SU-DHL-6 (cell line): ENCODE data around the gene MRPS5.

Experiments
- EZH2phosphoT487 ChIP-seq: fragments of 200-600 bp; sonication (generic), shearing (Covaris generic); conservative IDR thresholded peaks from 2 replicates; pipeline ENCODE4 v1.6.1; 2018; ENCODE audit warnings: mild to moderate bottlenecking, antibody characterized with exemption, low read length, moderate library complexity, mixed read lengths
- TF ChIP-seq, protein P1 (sequence below): fragments of 200-600 bp; sonication (generic); IDR thresholded peaks from one replicate; pipeline ENCODE4 v1.5.1; 2017; ENCODE audit warnings: antibody characterized with exemption, mild to moderate bottlenecking, low read length, moderate library complexity; ENCODE audit not compliant: insufficient read depth, poor library complexity, severe bottlenecking

GRCh38 chr2:95044601-95045000 lies 77.0 kb downstream of the MRPS5 start:
- TF ChIP-seq EZH2phosphoT487, result no peak
- TF ChIP-seq, protein P1, sequence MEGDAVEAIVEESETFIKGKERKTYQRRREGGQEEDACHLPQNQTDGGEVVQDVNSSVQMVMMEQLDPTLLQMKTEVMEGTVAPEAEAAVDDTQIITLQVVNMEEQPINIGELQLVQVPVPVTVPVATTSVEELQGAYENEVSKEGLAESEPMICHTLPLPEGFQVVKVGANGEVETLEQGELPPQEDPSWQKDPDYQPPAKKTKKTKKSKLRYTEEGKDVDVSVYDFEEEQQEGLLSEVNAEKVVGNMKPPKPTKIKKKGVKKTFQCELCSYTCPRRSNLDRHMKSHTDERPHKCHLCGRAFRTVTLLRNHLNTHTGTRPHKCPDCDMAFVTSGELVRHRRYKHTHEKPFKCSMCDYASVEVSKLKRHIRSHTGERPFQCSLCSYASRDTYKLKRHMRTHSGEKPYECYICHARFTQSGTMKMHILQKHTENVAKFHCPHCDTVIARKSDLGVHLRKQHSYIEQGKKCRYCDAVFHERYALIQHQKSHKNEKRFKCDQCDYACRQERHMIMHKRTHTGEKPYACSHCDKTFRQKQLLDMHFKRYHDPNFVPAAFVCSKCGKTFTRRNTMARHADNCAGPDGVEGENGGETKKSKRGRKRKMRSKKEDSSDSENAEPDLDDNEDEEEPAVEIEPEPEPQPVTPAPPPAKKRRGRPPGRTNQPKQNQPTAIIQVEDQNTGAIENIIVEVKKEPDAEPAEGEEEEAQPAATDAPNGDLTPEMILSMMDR, result no peak
